GM19035 (cell line): ENCODE data around the gene SIK3.

ENCODE experiments used
- ATAC-seq: cut with Tn5 transposase; IDR thresholded peaks from one replicate; pipeline ENCODE4 v1.9.1; 2021; ENCODE audit not compliant: unreplicated experiment

SIK3 gene

DNA sequence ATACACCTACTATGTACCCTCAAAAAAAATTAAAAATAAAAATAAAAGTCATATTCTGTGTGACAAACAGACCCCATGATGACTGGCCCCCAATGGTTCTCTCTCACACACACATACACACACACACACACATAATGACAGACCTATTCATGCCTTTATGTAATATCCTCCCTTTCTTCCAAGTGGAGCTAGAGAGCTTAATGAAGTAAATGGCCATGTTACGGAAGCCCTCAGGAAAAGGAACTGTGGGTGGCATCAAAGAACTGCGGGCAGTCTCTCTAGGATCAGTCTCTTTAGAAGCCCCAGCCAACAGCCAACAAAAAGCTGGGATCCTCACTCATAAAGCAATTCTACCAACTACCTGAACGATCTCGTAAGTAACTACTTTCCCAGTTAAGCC lies 125.5 kb downstream of the SIK3 start:
- ATAC-seq: no peak

DNA sequence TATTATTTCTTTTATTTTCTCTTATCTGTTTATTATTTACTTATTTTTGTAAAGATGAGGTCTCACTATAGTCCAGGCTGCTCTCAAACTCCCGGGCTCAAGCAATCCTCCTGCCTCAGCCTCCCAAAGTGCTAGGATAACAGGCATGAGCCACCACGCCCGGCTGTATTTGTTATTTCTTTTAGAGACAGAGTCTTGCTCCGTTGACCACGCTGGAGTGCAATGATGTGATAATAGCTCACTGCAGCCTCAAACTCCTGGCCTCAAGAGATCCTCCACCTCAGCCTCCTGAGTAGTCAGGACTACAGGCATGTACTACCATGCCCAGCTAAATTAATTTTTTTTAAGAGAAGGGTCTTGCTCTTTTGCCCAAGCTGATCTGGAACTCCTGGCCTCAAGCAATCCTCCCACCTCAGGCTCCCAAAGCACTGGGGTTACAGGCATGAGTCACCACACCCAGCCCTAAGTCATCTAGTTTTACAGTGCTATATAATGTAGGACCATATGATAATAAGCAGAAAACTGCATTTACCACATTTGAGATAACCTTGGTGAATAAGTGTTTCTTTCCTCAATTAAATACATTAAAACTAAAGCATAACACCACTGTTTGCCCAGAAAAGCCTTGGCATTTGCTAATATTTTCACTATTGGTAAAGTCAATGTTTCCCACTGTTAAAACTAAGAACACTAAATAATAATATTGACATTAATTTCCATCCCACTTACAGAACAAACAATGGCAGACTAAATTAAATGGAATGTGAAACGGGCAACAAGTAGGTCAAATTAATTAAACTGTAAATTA lies 127.5 kb downstream of the SIK3 start:
- no peak for ATAC-seq

DNA sequence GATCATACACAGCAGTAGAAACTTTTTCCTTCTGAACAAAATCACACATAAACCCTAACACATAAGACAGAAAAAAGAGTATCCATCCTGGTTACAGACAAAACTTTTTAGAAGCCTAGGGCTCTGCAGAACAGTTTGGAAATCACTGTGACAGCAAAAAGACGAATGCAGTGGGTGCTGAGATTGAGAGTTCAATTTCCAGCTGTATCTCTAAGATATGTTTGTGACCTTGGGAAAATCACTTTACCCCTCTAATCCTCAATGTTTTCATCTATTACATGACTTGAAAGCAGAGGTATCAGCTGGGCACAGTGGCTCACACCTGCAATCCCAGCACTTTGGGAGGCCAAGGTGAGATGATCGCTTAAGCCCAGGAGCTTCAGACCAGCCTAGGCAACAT lies 128.5 kb downstream of the SIK3 start:
- no peak for ATAC-seq

DNA sequence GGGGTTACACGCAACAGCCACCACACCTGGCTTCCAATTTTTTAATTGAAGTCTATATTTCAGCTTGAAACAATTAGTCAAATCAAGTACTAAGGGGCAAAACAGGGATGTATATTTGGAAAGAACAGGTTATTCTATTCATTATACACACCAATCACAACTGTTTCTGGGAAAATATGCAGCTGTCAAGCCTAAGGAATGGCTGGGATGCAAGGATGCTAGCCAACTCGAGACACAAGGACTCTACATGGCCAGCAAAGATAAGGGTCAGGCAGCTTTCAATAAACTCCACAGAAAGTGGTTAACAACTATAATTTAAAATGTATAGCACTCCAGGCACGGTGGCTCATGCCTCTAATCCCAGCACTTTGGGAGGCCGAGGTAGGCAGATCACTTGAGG lies 134.0 kb downstream of the SIK3 start:
- no peak for ATAC-seq

DNA sequence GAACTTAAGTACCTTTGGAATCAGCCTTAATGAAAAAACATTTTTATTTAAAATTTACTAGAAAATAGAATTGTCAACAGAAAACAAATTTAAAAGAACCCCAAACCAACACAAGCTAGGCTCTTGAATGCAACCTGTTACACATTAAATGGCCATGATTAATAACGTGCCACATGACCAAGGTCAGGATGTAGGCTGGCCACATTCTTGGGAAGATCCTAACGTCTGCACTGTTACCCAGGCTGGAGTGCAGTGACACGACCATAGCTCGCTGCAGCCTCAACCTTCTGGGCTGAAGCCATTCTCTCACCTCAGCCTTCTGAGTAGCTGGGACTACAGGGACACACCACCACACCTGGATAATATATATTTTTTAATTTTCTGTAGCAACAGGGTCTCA lies 134.4 kb downstream of the SIK3 start:
- ATAC-seq: no peak

DNA sequence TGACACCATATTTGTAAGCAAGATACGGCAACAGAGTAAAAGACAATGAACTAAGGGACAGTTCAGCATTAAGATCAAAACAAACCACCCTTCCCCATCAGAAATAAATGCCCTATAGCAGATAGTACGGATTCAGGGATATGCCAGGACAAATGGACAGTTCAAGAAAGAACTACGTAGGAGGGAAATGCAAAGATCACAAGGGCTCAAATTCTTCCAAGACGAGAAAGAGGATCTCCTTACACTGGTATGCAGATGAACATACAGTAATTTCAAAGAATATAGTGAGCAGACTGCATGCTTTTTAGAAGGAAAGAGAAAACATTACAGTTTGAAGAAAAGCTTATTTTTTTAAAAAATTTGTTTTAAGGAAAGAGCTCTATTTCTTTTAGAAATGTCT lies 136.1 kb downstream of the SIK3 start:
- no peak for ATAC-seq

DNA sequence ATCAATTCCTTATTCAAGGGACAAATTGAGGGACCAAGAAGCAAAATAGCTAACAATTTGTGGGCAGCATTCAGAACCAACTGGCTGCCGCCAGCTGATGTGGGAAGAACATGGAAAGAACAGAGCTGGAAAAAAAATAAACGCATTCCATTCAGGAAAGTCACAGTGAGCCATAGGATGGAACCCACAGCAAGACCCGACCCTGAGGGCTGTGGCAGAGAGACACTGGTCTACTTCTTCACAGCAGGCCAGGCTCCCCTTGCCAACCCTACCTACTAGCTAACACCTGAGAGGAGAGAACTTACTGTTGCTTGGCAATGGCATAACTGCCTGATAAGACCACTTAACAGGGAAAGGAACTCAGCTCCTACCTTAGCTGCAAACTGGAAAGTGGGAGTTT lies 137.3 kb downstream of the SIK3 start:
- no peak for ATAC-seq

DNA sequence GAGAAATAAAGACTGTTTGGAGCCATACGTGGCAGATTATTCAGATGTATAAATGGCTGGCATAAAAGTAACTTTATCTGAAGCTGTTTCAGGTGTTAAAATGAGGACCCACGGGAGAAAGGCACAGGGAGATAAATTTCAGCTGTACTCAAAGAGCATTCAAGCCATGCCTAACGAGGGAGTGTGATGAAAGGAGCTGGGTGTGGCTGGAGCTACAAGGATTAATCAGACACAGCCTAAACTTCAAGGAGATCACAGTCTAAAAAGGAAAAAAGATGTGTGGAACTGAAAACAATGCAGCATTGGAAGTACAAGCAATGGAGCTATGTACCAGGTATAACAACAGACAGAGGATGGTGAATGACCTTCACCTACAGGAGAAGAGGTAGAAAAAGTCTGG lies 140.0 kb downstream of the SIK3 start:
- no peak for ATAC-seq

DNA sequence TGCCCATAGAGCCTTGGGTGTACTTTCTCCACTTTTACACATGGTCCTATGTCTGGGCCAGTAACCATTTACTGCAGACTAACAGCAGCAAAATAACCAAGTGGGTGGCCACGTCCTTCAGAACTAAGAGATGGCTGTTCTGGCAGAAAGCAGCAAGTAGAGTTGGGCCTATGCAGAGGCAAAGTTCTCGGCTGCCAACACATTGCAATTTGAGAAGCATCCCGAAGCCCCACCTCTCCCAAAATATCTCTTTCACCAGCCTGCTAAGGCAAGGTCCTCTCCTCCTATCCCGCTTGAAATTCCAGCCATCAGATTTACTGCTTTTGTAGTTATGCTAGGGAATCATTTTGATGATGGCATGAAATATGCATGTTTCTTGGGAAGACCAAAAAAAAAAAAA lies 142.3 kb downstream of the SIK3 start:
- no peak for ATAC-seq

DNA sequence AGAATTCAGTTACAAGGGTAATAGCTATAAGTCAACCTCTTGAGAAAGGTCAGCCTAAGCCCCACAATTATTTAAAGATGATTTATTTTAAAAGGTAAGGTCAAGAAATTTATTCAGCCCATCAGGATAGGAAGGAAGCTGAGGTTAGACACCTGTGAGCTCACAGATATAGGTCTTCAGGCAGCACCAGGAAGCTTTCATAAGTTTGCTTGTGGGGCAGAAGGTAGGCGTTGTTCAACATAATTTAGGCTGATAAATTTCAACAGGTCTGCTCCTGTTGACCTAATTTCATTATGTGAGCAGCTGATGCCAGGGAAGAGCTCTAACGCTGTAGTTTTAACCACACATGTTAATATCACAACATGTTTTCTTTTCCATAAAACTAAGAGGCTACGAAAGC lies 142.7 kb downstream of the SIK3 start:
- no peak for ATAC-seq

DNA sequence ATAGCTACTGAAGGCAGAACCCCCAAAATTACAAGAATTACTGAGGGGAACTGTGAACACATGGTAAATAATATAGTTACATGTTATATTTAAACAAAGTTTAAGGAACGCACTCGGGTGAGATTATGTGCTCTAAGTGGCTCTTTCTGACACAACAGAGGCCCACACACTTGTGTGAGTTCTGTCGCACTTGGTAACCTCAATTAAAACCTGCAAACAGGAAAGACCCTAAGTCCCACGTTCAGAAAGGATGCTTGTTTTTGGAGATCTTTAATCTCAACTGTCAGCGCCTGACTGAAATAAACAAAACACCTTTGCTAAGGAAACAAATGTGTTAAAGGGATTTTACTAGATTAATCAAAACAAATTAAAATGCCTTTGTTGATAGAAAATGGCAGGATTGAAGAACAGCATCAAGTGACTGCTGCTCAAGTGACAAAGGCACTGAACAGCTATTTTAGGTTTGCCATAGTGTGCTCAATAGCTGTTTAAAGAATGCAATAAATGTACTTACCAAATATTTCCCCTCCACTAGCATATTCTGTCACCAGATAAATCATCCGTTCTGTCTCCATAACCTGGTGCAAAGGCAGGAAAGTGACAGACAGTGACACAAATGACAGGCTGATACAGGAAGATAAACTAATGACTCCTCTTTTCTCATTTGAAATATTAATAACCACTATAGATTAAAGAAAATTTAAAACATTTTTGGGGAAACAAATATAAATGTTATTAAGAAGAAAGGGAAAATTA lies 144.5 kb downstream of the SIK3 start:
- no peak for ATAC-seq

DNA sequence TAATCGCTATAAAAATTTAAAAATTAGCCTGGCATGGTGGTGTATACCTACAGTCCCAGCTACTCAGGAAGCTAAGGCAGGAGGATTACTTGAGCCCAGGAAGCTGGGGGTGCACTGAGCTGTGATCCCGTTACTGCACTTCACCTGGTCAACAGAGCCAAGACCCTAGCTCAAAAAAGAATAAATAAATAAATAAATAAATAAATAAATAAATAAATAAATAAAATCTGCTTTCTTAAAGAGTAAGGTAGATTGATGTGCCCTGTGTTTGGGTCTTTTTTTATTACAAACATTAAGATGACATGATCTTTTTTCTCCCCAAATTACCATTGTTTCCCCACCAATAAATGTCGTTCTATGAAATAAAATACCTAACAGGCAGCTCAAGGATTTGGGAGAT lies 146.5 kb downstream of the SIK3 start:
- ATAC-seq: no peak

DNA sequence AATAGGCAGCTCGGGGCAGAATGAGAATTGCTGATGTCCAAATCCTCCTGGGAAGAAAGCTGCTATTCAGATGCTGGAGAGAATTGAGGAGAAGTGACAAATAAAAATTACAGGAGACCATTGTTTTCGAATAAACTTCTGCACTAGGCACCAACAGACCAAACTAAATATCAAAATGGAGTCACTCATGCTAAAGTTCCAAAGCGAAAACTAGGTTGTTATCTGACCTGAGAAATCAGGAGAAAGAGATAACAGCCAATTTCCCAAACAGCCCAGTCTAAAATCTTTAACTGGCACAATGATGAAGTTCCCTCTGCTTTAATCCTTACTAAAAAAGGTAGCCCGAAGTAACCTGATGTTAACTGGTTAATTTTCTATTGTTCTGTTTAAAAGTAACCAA lies 148.0 kb downstream of the SIK3 start:
- ATAC-seq: no peak

DNA sequence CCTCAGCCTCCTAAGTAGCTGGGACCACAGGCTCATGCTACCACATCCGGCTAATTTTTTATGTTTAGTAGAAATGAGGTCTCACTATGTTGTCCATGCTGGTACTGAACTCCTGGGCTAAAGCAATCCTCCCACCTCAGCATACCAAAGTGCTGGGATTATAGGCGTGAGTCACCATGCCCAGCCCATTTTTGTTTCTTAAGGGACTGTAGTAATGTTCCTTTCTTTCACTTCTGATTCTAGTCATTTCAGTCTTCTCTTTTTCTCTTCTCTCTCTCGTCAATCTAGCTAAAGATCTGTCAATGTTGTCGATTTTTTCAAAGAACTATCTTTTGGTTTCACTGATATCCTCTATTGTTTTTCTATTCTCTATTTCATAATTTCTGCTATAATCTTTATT lies 149.8 kb downstream of the SIK3 start:
- no peak for ATAC-seq

DNA sequence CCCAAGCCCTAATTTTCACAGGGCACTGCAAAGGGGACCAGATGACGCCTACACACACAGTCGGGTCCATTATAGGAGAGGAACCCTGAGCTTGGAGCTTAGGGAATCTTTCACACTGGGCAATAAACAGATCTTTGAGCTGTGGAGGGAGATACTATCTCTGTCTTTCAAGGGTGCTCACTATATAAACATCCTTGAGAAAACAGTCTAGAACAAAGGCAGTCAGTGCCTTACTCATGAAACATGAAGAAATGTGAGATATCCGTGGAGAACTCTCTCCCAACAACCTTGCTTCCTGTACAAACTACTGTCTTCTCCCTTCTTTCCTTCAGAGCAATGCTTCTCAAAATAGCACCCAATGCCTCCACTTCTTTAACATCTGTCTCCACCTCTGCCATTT lies 151.8 kb downstream of the SIK3 start:
- ATAC-seq: no peak

DNA sequence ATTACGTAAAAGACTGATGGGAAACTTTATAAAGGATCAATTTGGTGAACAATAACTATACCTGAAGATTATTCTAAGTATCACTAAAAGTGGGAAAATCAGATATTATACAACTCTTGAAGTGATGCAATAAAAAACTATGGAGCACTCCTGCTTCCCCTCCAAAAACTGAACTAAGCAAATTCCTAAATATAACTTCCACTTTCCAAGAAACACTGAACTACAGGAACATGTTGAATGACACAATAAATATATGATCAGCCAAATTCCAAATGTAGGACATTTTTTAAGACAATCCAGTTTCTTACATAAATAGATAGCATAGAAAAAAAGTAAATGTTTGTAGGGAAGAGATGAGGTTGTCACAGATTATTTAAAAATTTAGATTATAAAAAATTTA lies 158.7 kb downstream of the SIK3 start:
- ATAC-seq: no peak

DNA sequence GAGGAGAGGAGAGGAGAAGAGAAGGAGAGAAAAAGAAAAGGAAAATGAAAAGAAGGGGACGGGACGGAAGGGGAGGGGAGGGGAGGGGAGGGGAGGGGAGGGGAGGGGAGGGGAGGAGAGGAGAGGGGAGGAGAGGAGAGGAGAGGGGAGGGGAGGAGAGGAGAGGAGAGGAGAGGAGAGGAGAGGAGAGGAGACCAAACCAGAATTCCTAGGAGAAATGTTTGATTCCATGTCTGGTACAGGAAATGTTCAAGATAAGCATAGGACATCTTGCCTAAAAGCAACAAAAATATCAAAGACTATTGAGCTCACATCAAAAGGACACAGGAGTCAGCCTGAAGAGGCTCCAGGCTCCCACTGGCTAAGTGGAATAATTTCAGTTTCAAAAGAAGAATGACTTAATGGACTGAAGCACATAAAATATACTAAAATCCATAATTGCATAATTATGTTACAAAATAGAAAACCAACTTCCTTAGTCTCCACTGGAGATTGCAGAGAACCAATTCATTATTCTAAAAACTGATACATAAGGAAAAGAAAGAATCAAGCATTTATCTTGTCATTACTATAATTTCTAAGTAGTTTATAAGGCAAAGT lies 159.7 kb downstream of the SIK3 start:
- ATAC-seq: no peak

DNA sequence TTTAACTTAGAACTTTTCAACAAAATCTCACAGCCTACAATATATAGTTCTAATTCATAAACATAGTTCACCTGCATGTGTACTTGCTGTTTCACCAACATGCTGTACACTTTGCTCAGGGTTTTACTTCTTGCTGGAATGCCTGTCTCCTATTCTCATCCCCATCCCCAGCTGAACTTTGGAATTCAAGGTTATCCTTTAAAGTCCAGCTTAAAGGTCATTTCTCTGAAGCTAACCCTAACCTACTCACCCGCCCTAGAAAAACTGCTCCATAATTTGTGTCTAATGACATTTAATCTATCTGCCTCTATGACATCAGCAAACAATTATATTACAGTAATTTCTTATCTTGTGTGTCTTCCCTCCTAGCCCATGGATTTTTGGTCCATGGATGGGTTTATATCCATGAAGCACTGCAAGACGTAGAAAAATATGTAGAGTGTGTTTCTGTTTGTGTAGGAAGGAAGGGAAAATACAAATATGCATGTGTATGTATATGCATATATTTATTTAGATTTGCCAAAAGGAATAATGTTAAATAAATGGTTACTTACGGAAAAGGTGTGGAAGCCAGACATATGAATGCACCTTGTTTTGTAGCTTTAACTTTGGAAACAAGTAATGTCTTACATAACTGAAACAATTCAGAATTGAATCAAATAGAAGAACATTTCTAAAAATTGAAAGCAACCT lies 161.3 kb downstream of the SIK3 start:
- no peak for ATAC-seq

DNA sequence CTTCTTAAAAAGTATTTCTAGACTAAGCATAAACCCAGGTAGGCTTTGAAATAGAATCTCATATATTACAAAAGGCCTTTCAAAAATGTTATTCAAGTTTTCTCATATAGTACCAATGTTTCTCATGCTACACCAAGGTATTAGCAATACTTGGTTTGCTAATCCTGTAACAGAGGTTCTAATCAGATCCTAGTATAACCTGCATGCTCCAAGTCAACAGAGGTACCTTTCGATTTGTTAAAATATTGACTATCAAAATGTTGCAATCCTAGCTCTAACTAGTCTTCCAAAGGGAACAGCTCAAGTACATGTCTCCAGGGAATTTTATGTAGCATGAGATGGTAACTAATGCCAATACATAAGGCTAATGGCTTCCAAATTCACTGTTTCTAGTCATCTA lies 162.7 kb downstream of the SIK3 start:
- ATAC-seq: no peak

DNA sequence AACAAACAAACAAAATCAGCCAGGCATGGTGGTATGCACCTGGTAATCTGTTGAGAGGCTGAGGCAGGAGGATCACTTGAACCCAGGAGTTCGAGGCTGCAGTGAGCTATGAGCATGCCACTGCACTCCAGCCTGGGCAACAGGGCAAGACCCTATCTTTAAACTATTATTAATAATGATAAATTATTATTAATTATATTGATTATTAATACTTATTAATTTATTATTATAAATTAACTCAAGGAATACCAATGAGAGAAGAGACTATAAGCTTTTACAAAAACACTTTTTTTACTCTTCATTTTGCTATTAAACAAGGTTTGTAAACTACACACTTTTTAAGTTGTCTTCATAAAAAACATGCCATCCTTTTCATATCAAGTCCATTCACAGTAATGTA lies 163.1 kb downstream of the SIK3 start:
- ATAC-seq: no peak

DNA sequence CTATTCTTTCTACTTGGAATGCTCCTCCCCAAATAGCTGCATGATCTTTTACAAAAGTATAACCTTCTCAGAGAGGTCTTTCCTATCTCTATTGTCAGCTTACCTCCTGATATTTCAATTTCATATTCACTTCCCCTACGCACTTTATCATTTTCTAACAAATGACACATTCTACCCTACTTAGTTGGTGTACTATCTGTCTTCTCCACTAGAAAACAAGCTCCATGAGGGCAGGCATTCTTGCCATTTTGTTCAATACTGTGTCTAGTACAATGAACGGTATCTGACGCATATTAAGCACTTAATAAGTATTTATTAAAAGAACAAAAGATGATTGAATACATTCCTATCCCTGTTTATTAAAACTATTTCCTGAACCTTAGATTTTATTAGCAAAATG lies 164.3 kb downstream of the SIK3 start:
- ATAC-seq: no peak

DNA sequence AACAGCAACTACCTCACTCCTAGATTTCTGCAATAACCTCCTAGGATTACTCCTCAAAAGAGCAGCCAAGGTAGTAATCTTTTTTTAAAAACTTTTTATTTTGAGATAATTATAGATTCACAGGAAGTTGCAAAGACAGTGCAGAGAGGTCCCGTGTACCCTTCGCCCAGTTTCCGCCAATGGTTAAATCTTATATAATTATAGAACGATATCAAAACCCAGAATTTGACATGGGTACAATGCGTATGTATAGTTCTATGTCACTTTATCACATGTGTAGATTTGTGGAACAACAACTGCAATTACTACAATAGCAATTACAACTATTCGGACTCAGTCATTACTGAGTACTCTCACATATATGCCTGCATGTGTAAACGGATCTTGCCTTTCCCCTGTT lies 166.0 kb downstream of the SIK3 start:
- no peak for ATAC-seq
